ENCODE results near the gene CDK9. TPM values are rescaled to one million over a fixed set of nuclear protein-coding genes. Genes with fewer than 3 reads are reported as not detected.

The CDK9 gene
- total RNA-seq, 4 donors from 2014 or later: 60.7 to 96.3 (median 70.7) TPM

DNA sequence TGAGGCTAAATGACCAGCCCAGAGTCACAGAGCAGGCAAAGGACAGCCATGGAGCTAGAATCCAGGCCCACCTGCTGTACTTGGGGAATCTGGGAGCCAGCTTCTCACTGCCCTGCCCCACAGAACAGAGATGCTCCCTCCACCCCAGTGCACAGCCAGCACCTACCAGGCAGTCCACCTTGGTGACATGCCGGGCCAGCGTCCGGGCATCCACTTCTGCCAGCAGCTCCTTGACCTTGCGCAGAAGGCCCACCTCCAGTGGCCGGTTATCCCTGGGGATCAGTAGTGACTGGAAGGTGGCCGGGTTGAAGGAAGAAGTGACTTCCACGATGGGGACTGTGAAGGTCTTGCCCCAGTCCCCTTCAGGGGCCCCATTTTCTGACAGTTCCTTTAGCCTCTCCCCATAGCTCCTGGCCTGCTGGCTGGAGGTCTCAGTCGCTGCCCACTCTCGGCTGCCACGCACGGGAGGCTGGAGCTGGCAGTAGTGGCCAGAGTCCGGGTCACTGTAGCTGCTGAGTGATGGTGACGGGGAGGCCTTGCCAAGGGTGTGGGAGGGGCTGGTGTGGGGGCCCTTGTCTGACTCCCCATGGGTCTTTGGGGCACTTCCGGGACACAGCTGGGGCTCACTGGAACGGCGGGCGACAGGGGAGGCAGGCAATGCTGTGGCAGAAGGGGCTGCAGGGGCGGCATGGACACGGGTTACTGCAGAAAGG, 41.3 kb upstream of the CDK9 start:
- 93 to 94% methylated on average over 16 to 19 of the region's 19 CpGs for WGBS, 2 donors
- TF ChIP-seq, protein P1, sequence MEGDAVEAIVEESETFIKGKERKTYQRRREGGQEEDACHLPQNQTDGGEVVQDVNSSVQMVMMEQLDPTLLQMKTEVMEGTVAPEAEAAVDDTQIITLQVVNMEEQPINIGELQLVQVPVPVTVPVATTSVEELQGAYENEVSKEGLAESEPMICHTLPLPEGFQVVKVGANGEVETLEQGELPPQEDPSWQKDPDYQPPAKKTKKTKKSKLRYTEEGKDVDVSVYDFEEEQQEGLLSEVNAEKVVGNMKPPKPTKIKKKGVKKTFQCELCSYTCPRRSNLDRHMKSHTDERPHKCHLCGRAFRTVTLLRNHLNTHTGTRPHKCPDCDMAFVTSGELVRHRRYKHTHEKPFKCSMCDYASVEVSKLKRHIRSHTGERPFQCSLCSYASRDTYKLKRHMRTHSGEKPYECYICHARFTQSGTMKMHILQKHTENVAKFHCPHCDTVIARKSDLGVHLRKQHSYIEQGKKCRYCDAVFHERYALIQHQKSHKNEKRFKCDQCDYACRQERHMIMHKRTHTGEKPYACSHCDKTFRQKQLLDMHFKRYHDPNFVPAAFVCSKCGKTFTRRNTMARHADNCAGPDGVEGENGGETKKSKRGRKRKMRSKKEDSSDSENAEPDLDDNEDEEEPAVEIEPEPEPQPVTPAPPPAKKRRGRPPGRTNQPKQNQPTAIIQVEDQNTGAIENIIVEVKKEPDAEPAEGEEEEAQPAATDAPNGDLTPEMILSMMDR (IDR thresholded peaks at IDR 0.05): no peak
- no peak for TF ChIP-seq POLR2A (IDR thresholded peaks at IDR 0.05)
- intact Hi-C loops (cut with DNase I; ENCODE audit: low total_unique reads): no loop called here
- H3K4me3 ChIP-seq (ENCODE audit: low read depth, poor library complexity, severe bottlenecking): no peak overlapping the region
- no peak for DNase-seq (ENCODE audit: low spot score in 2 of 2)

GRCh38 chr9:127746959-127747569, 38.8 kb upstream of the CDK9 start:
- WGBS, 2 donors: 79 to 80% methylated on average over 14 to 15 of the region's 15 CpGs
- TF ChIP-seq, protein P1 (IDR thresholded peaks at IDR 0.05): no peak
- TF ChIP-seq POLR2A (IDR thresholded peaks at IDR 0.05): no peak
- H3K4me3 ChIP-seq (ENCODE audit: low read depth, poor library complexity, severe bottlenecking): no peak overlapping the region
- intact Hi-C loops (cut with DNase I; ENCODE audit: low total_unique reads): no loop called here
- no peak for DNase-seq (ENCODE audit: low spot score in 2 of 2)

- H3K4me3 ChIP-seq (ENCODE audit: low read depth, poor library complexity, severe bottlenecking): no peak overlapping the region
- no peak for DNase-seq (ENCODE audit: low spot score in 2 of 2)
- intact Hi-C loops (cut with DNase I; ENCODE audit: low total_unique reads): no loop called here
- WGBS, 2 donors: 94 to 95% methylated on average over 23 to 24 of the region's 26 CpGs
- TF ChIP-seq, protein P1 (IDR thresholded peaks at IDR 0.05): no peak
- TF ChIP-seq POLR2A (IDR thresholded peaks at IDR 0.05): no peak
Measured at GRCh38 chr9:127749090-127749787, 36.6 kb upstream of the CDK9 start.

- intact Hi-C loops (cut with DNase I; ENCODE audit: low total_unique reads): no loop called here
- TF ChIP-seq, protein P1 (IDR thresholded peaks at IDR 0.05): no peak
- no peak for TF ChIP-seq POLR2A (IDR thresholded peaks at IDR 0.05)
- DNase-seq (ENCODE audit: low spot score in 2 of 2): no peak
- no peak overlapping the region for H3K4me3 ChIP-seq (ENCODE audit: low read depth, poor library complexity, severe bottlenecking)
- 33 to 45% methylated on average over 10 of the region's 10 CpGs for WGBS, 2 donors
Measured at GRCh38 chr9:127751269-127752054, 34.4 kb upstream of the CDK9 start.

GRCh38 chr9:127753148-127753547, 32.7 kb upstream of the CDK9 start:
- TF ChIP-seq, protein P1 (IDR thresholded peaks at IDR 0.05): no peak
- no peak for TF ChIP-seq POLR2A (IDR thresholded peaks at IDR 0.05)
- DNase-seq (ENCODE audit: low spot score in 2 of 2): no peak
- WGBS, 2 donors: 82 to 88% methylated on average over 5 to 8 of the region's 8 CpGs
- H3K4me3 ChIP-seq (ENCODE audit: low read depth, poor library complexity, severe bottlenecking): no peak overlapping the region
- intact Hi-C loops (cut with DNase I; ENCODE audit: low total_unique reads): no loop called here
